Prostate gland (tissue), 1 donor: ENCODE measurements around the gene RGS12.

Experiments
- POLR2A ChIP-seq: fragments of 450-650 bp; IDR thresholded peaks from one replicate; pipeline ENCODE4 v1.6.1; 2016; ENCODE audit warnings: antibody characterized with exemption, mild to moderate bottlenecking
- POLR2AphosphoS5 ChIP-seq: sonication (generic); formaldehyde crosslinking; IDR thresholded peaks from one replicate; pipeline ENCODE4 v1.6.1; 2017; ENCODE audit warnings: antibody characterized with exemption

DNA sequence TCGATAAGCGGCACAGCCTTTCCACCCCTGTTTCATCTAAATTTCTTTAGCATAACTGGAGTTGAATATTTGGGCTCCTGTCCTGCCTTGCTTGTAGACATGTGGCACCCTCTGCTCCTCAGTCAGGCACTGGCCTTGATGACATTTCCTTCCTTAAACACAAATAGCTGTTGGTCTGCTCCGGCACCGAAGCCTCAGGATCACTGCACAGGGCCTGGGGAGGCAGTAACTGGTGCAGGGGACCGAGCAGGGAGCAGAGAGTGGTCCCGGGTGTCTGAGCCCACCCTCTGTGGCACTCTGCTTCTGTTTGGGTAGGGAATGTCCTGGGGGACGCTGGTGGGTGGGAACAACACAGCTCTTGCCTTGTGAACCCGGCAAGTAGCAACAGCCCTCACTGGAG is 13.6 kb downstream of the RGS12 start:
- TF ChIP-seq POLR2A = no peak
- no peak for TF ChIP-seq POLR2AphosphoS5
